NCI-H82 treated with DMSO at 0.1 percent for 48 hours (cell line): ENCODE measurements around the gene TULP1.

ENCODE experiments used
- DNase-seq: peaks from one replicate; lab custom pipeline; 2025; ENCODE audit not compliant: unreplicated experiment; lab: John Stamatoyannopoulos, UW

Gene TULP1

DNA sequence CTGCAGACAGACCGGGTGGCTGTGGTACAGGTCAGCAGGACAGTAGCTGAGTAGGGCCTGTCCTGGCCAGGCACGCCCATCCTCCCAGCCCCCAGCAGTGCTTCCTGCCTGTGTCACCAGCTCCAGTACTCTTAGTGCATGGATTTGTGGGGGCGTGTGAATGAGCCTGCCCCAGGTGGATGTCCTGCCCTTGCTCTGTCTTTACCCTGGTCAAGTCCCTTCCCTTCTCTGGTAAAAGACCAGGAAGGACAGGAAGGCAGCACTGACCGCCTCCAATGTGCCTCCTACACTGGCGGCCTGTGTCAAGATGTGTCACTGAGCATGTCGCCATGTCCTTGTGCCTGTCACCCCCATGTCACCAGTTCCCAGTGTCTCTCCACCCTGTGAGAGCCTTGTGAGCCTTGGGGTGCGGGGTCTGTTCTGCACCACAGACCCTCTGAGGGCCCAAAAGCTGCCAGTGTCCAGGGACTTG lies 27.7 kb downstream of the TULP1 start:
- DNase-seq, result no peak

- DNase-seq, result no peak
Measured at GRCh38 chr6:35483893-35484645, 28.6 kb downstream of the TULP1 start.

DNA sequence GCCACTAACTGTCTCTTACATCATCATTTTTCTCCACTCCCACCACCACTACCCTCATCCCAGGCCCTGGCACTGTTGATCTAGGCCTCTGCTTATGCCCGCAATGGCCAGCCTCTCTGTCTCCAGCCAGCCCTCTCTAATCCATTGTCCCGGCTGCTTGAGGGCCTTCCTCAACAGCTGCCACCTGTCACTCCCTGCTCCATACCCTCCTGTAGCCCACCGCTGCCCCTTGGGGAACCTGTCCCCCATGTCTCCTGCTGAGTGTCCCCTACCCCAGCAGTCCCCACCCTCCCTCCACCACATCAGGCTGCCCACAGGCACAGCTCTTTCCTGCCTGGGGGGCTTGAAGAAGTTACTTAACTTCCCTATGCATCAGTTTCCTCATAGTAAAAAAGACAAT lies 29.2 kb downstream of the TULP1 start:
- DNase-seq, result no peak

GRCh38 chr6:35483062-35483461 lies 29.6 kb downstream of the TULP1 start:
- DNase-seq, result no peak

GRCh38 chr6:35481226-35481625 lies 31.5 kb downstream of the TULP1 start:
- DNase-seq, result no peak

- DNase-seq, result no peak
Measured at GRCh38 chr6:35480176-35480575, 32.5 kb downstream of the TULP1 start.

- DNase-seq, result no peak
Measured at GRCh38 chr6:35478259-35478658, 34.4 kb downstream of the TULP1 start.

DNA sequence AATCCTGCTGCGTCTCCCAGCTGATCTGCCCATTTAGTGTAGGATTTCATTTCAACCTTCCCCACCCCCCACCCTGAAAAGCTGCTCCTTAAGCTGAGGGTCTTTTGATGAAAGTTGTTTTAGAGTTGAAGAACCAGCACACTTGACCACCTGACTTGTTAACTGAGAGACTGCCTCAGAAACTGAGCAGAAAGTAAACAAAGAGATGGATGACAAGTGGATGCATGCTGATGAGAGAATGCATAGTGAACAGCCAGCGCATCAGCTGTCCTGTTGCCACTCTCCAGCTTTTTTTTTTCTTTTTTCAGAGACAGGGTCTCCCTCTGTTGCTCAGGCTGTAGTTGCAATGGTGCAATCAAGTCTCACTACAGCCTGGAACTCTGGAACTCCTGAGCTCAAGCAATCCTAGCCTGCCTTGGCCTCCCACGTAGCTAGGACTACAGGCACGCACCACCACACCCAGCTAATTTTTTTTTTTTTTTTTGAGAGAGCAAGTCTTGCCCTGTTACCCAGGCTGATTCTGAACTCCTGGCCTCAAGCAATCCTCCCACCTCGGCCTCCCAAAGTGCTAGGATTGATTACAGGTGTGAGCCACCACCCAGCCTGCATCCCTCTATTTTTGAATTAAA lies 35.0 kb downstream of the TULP1 start:
- DNase-seq, result no peak

- no peak for DNase-seq
Measured at GRCh38 chr6:35477028-35477427, 35.7 kb downstream of the TULP1 start.

- no peak for DNase-seq
Measured at GRCh38 chr6:35476004-35476403, 36.7 kb downstream of the TULP1 start.

DNA sequence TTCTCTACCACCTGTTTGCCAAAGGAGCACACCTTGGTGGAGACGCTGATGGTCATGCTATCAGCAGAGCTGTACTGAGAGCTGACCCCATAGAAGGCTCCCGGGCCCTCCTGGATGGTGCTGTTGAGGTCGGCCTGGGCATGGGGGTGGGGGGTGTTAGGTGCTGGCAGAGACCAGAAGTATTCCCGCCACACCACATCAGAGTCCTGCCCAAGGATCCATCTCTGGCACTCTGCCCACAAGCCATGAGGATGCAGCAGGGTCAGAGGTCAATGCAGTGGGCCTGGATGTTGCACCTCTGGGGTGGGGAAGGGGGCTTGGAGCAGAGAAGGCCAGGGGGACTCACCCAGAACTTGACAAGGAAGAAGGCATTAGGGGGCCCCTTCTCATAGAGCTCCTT lies 37.1 kb downstream of the TULP1 start:
- no peak for DNase-seq

GRCh38 chr6:35474942-35475570 lies 37.6 kb downstream of the TULP1 start:
- DNase-seq, result no peak

DNA sequence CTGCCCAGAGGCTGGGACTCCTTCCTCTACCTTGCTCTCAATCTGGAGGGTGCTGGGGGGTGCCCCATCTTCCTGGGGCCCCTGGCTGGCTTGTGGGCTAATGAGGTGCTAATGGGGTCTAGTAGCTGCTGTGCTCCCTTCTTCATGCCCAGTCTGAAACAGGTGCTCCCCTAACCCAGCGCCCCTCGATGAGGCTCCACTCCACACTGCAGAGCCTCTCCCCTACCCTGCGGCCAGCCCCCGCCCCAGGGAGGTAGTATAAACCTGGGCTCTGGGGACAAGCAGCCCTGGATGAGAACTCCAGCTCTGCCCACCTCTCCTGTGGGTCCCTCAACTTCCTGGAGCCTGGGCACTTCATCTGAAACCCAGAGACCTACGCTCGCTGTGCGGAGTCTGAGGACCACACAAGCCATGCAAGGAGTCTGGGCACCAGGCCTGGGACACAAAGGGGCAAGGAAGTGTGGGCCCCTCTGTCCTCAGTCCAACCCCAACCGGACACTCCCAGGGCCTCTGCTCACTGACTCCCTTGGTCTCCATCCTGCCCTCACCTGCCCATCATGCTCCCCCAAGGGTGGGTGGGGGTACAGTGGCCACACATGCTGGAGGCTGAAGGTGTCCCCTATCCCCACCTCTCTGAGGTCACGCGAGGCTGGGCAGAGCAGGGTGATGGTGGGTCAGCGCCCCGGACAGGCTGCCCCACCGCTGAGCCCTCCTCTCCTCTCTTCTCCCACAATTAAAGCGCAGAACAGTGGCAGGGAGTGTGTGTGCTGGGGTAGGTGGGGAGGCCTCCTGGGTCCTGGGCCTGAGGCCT lies 38.4 kb downstream of the TULP1 start:
- no peak for DNase-seq

DNA sequence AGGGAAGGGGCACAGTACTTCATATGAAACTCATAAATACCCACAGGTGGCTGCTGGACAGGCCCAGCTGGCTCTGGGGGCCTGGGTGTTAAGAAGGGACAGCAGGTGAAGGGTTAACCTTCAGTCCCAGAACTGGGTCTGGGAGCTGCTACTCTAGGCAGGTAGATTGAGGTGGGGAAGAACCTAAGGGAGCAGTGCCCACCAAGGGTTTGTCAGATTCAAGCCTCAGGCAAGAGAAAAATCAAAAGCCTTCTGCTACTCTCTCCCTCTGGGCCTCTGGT lies 38.9 kb downstream of the TULP1 start:
- no peak for DNase-seq

DNA sequence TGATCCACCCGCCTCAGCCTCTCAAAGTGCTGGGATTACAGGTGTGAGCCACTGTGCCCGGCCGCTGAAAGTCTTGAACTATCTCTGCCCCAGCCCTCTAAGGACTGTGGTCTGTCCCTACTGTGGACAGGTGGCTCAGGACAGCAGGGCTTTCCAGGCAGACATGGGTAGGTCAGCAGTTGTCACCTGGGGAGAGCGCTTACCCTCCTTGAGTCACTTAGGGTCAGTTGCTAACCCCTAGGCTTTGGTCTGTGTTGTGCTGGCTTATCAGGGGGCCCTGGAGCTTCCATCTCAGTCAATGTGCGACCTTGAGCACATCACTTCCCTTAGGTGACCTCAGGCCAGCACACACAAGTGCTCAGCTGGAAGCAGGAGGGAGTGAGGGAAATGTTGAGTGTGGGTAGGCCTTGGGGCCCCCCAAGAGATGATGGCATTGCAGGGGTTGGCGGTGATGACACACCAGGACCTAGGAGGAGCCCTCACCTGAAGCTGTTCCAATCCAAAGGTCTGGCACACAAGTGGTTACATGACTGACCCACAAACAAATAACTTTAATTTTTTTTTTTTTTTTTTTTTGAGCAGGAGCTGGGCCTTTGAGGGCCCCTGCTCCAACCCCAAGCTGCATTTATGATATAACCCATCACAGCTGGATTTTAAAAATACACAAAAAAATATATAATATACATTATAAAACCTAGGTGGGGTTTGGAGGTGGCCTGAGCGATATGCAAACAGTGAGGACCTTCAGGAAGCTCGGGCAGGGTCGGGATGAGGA lies 39.4 kb downstream of the TULP1 start:
- DNase-seq, result no peak

GRCh38 chr6:35471836-35472345 lies 40.8 kb downstream of the TULP1 start:
- DNase-seq, result no peak

DNA sequence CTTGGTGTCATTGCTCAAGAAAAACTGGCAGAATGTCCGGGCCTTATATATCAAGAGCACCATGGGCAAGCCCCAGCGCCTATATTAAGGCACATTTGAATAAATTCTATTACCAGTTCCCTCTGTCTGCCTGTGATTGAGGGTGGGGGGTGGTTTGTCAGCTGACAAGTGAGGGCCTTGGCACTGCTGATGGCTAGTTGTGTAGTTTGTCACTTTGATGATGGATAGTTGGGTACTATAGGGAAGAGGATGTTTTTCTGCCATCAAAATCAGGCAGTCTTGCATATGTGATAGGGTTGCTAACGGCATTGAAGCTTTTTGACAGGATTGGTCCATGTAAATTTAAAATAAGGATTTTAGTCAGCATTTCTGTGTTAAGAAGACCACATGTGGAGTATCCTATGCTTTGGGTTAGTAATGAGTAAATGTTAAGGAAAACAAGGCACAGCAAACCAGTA lies 42.0 kb downstream of the TULP1 start:
- DNase-seq, result no peak

GRCh38 chr6:35469751-35470662 lies 42.7 kb downstream of the TULP1 start:
- DNase-seq, result no peak

DNA sequence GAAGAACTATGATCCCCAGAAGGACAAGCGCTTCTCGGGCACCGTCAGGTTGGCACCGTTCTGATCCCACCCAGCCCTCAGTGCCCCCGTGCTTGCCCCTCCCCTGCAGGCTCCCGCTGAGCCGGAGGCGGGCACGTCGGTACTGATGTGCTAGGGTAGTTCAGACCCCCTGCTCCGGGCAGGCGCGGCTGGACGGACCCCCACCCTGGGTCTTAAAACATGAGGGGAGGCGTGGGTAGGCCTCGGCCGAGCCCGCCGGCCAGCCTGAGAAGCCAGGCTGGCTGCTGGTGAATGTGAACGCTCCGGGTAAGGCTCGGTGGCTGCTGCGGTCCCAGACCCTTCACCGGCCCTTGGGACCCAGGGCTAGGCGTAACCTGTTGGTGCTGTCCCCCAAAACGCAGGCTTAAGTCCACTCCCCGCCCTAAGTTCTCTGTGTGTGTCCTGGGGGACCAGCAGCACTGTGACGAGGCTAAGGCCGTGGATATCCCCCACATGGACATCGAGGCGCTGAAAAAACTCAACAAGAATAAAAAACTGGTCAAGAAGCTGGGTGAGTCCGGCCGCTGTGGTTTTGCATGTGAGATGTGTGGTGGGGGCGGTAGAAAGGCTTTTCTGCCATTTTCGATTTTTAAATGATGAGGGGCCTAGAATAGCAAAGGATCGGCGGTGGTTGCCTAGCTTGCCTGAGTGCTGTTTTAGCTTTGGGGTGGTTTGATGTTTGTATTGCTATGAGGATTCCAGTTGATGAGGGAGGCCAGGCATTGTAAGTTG lies 43.5 kb downstream of the TULP1 start:
- no peak for DNase-seq
